ENCODE data around the gene ZNF593OS. TPM values are rescaled to one million over a fixed set of nuclear protein-coding genes. Genes with fewer than 3 reads are reported as not detected.
A peak's percentile ranks its signal among the peaks of the same experiment; 100 is the strongest.

The ZNF593OS gene
- polyA plus RNA-seq, 1 experiment = not detected

DNA sequence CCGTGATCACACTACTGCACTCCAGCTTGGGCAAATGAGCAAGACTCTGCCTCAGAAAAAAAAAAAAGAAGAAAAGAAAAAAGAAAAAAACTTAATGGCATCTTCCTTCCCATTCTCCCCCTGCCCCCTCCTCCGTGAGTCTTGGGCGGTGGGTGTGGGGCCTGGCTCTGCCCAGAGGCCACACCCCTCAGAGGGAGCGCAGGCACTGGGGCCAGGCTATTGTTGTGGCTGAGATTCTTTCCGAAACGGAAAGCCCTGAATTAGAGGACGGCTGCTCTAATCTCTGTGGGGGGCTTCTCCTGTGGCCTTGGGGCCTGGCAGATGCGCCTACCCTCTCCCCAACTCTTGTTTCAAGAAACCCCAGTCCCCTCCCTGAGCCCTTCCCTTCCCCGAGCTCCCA is 16.9 kb downstream of the ZNF593OS start:
- Histone ChIP-seq H3K36me3 (ENCODE audit: control insufficient read depth, insufficient read depth, low read length) (no peaks in the 10 kb centered on the region), H3K4me3 (ENCODE audit: low read depth, low read length) (no peak overlapping the region), H3K27me3 (ENCODE audit: control insufficient read depth, insufficient read depth, low read length) (peaks cover 30% of the 10 kb centered on the region)
- no peak for TF ChIP-seq CTCF (IDR thresholded peaks at IDR 0.05; ENCODE audit: insufficient read depth, low read depth, low read length)
- CTCF ChIA-PET = interaction anchor here (0.6 to 5.7 kb wide), 7 partner anchors 8 to 118 kb away, joined by 3 to 51 read pairs (median 10); partner anchors contain the start of genes CEP85 and ZNF593
- DNase-seq (ENCODE audit: low read depth) = no peak
- POLR2A ChIA-PET = no interaction called here

GRCh38 chr1:26153966-26154532 is 17.6 kb downstream of the ZNF593OS start:
- H3K36me3 ChIP-seq (ENCODE audit: control insufficient read depth, insufficient read depth, low read length) = no peaks in the 10 kb centered on the region
- ChIA-PET POLR2A (no interaction called here), CTCF (interaction anchor here (1.8 to 5.7 kb wide), 2 partner anchors 9 to 10 kb away, joined by 10 to 51 read pairs; no protein-coding TSS in a partner anchor)
- H3K27me3 ChIP-seq (ENCODE audit: control insufficient read depth, insufficient read depth, low read length) = peaks cover 30% of the 10 kb centered on the region
- H3K4me3 ChIP-seq (ENCODE audit: low read depth, low read length) = no peak overlapping the region
- no peak for TF ChIP-seq CTCF (IDR thresholded peaks at IDR 0.05; ENCODE audit: insufficient read depth, low read depth, low read length)
- DNase-seq (ENCODE audit: low read depth) = no peak

DNA sequence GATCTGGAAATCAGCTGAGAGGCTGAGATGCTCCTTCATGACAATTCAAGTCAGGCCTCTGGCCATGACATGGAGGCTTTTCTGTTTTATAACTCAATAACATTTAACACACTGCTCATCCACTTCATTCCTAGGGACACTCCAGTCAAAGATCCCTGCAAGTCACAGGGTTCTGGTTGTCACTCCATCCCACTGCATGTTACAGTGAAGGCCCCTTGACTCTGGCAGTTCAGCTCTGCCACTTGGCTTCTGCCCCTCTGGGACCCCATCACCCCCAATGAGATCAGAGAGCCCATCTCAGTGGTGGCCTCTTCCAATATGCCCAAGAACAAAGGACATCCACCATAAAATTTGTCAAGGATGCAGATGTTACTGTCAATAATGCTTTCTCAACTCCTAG is 22.7 kb downstream of the ZNF593OS start:
- Histone ChIP-seq H3K4me3 (ENCODE audit: low read depth, low read length) (no peak overlapping the region), H3K27me3 (ENCODE audit: control insufficient read depth, insufficient read depth, low read length) (peaks cover 21% of the 10 kb centered on the region), H3K36me3 (ENCODE audit: control insufficient read depth, insufficient read depth, low read length) (no peaks in the 10 kb centered on the region)
- POLR2A ChIA-PET = no interaction called here
- DNase-seq (ENCODE audit: low read depth) = no peak
- CTCF ChIA-PET = interaction anchor here (0.5 to 1.3 kb wide), 3 partner anchors 15 to 114 kb away, joined by 3 to 4 read pairs (median 4); no protein-coding TSS in a partner anchor
- TF ChIP-seq CTCF (IDR thresholded peaks at IDR 0.05; ENCODE audit: insufficient read depth, low read depth, low read length) = no peak

DNA sequence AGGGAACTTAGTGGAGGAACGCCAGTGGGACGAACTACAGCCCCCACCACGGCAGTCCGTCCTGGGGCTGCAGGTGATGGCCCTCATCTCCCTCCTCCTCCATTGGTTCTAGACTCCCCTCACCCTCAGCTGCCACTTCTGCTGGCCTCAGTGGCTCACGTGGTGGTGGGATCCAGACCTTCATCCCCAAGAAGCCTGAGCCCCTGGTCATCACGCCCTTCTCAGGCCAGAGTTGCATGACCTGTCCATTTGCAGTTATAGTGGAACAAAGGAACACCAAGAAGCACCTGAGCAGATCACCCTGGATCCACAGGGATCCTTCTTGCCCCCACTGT is 25.7 kb downstream of the ZNF593OS start:
- DNase-seq (ENCODE audit: low read depth) = no peak
- Histone ChIP-seq H3K4me3 (ENCODE audit: low read depth, low read length) (no peak overlapping the region), H3K36me3 (ENCODE audit: control insufficient read depth, insufficient read depth, low read length) (no peaks in the 10 kb centered on the region), H3K27me3 (ENCODE audit: control insufficient read depth, insufficient read depth, low read length) (peaks cover 14% of the 10 kb centered on the region)
- POLR2A ChIA-PET = no interaction called here
- TF ChIP-seq CTCF (IDR thresholded peaks at IDR 0.05; ENCODE audit: insufficient read depth, low read depth, low read length) = no peak
- CTCF ChIA-PET = interaction anchor here (1.0 to 9.7 kb wide), 20 partner anchors 10 to 243 kb away, joined by 3 to 129 read pairs (median 6); partner anchors contain the start of genes CD52 and PDIK1L

GRCh38 chr1:26145041-26145959 is 26.3 kb downstream of the ZNF593OS start:
- Histone ChIP-seq H3K27me3 (ENCODE audit: control insufficient read depth, insufficient read depth, low read length) (peaks cover 10% of the 10 kb centered on the region), H3K36me3 (ENCODE audit: control insufficient read depth, insufficient read depth, low read length) (no peaks in the 10 kb centered on the region), H3K4me3 (ENCODE audit: low read depth, low read length) (no peak overlapping the region)
- ChIA-PET CTCF (interaction anchor here (0.6 to 9.7 kb wide), 37 partner anchors 9 to 664 kb away, joined by 3 to 129 read pairs (median 4); partner anchors contain the start of genes CD52, EXTL1 and PDIK1L), POLR2A (no interaction called here)
- TF ChIP-seq CTCF (IDR thresholded peaks at IDR 0.05; ENCODE audit: insufficient read depth, low read depth, low read length) = peak; percentile 78
- no peak for DNase-seq (ENCODE audit: low read depth)

Data from BJ (cell line).